Measurements from ENCODE around the gene TADA2B. TPM values are rescaled to one million over a fixed set of nuclear protein-coding genes. Genes with fewer than 3 reads are reported as not detected.
A peak's percentile ranks its signal among the peaks of the same experiment; 100 is the strongest.

TADA2B gene
- polyA plus RNA-seq, 3 donors: 2.0 to 10.2 (median 2.6) TPM

GRCh38 chr4:7003176-7003878 is 39.8 kb upstream of the TADA2B start:
- Histone ChIP-seq H3K9me3 (replicated peaks in 1 of 2; ENCODE audit: control insufficient read depth in 1 of 2, insufficient read depth in 1 of 2, low read length in 2 of 2) (no peaks in the 10 kb centered on the region), H2AFZ (ENCODE audit: insufficient read depth, low read depth, low read length, poor library complexity, severe bottlenecking) (no peak overlapping the region), H3K79me2 (ENCODE audit: insufficient read depth, low read length) (peaks cover 13% of the 10 kb centered on the region), H3K9ac (ENCODE audit: insufficient read depth, low read length, poor library complexity, severe bottlenecking) (no peak overlapping the region), H3K4me3 (replicated peaks in 1 of 3; ENCODE audit: low read depth in 2 of 3, low read length in 3 of 3) (no peak overlapping the region), H3K4me2 (replicated peaks; ENCODE audit: extremely low read depth, low read length, poor library complexity, severe bottlenecking) (no peak overlapping the region), H3K36me3 (replicated peaks in 1 of 2; ENCODE audit: control insufficient read depth in 1 of 2, insufficient read depth in 2 of 2, low read length in 2 of 2) (peaks cover 81 to 93% of the 10 kb centered on the region in 2 donors), H3K4me1 (ENCODE audit: control insufficient read depth in 1 of 2, insufficient read depth in 2 of 2, low read length in 2 of 2) (peaks cover 14% of the 10 kb centered on the region in 2 donors), H4K20me1 (ENCODE audit: insufficient read depth, low read length) (peaks cover 85% of the 10 kb centered on the region), H3K27ac (ENCODE audit: low read depth in 1 of 2, low read length in 2 of 2) (no peak overlapping the region), H3K27me3 (ENCODE audit: control insufficient read depth in 2 of 2, insufficient read depth in 2 of 2, low read length in 2 of 2) (no peaks in the 10 kb centered on the region)
- Mint-ChIP-seq H3K4me3 (no peak overlapping the region), H3K36me3 (peaks cover 90% of the 10 kb centered on the region in 2 donors), H3K4me1 (peaks cover 14% of the 10 kb centered on the region), H3K27ac (peak overlapping the region in 2 of 7 donors; percentile 24 to 78), H3K9me3 (no peaks in the 10 kb centered on the region), H3K27me3 (ENCODE audit: low read depth in 3 of 3) (no peaks in the 10 kb centered on the region)
- no peak for TF ChIP-seq CTCF (IDR thresholded peaks at IDR 0.05)
- intact Hi-C loops (cut with micrococcal nuclease): no loop called here
- no peak for DNase-seq
- WGBS (ENCODE audit: insufficient coverage): 80% methylated on average over 5 of the region's 11 CpGs

- WGBS (ENCODE audit: insufficient coverage): 87% methylated on average over 5 of the region's 8 CpGs
- H3K27me3 Mint-ChIP-seq (ENCODE audit: low read depth in 3 of 3): no peaks in the 10 kb centered on the region
- no peak overlapping the region for H3K4me3 ChIP-seq (replicated peaks in 1 of 3; ENCODE audit: low read depth in 2 of 3, low read length in 3 of 3)
Measured at GRCh38 chr4:7003879-7004240, 39.3 kb upstream of the TADA2B start.

More at GRCh38 chr4:7003879-7004240, 39.3 kb upstream of the TADA2B start:
- Mint-ChIP-seq H3K27ac (peak overlapping the region in 1 of 7 donors; percentile 74), H3K36me3 (peaks cover 89 to 93% of the 10 kb centered on the region in 2 donors), H3K4me1 (peaks cover 8% of the 10 kb centered on the region), H3K4me3 (no peak overlapping the region), H3K9me3 (no peaks in the 10 kb centered on the region)
- H3K27me3 ChIP-seq (ENCODE audit: control insufficient read depth in 2 of 2, insufficient read depth in 2 of 2, low read length in 2 of 2): no peaks in the 10 kb centered on the region
- H3K36me3 ChIP-seq (replicated peaks in 1 of 2; ENCODE audit: control insufficient read depth in 1 of 2, insufficient read depth in 2 of 2, low read length in 2 of 2): peaks cover 85 to 99% of the 10 kb centered on the region in 2 donors
- no peak overlapping the region for H2AFZ ChIP-seq (ENCODE audit: insufficient read depth, low read depth, low read length, poor library complexity, severe bottlenecking)
- no peak for TF ChIP-seq CTCF (IDR thresholded peaks at IDR 0.05)
- DNase-seq: no peak
- peaks cover 13% of the 10 kb centered on the region for H3K79me2 ChIP-seq (ENCODE audit: insufficient read depth, low read length)
- intact Hi-C loops (cut with micrococcal nuclease): no loop called here
- H4K20me1 ChIP-seq (ENCODE audit: insufficient read depth, low read length): peaks cover 83% of the 10 kb centered on the region
- peak overlapping the region in 1 of 2 donors; percentile 33 for H3K27ac ChIP-seq (ENCODE audit: low read depth in 1 of 2, low read length in 2 of 2)
- no peaks in the 10 kb centered on the region for H3K9me3 ChIP-seq (replicated peaks in 1 of 2; ENCODE audit: control insufficient read depth in 1 of 2, insufficient read depth in 1 of 2, low read length in 2 of 2)
- H3K4me2 ChIP-seq (replicated peaks; ENCODE audit: extremely low read depth, low read length, poor library complexity, severe bottlenecking): no peak overlapping the region
- peaks cover 9% of the 10 kb centered on the region in 2 donors for H3K4me1 ChIP-seq (ENCODE audit: control insufficient read depth in 1 of 2, insufficient read depth in 2 of 2, low read length in 2 of 2)
- H3K9ac ChIP-seq (ENCODE audit: insufficient read depth, low read length, poor library complexity, severe bottlenecking): no peak overlapping the region
